Body of pancreas (tissue), 4 donors: Measurements from ENCODE around the gene CHRD. TPM values are rescaled to one million over a fixed set of nuclear protein-coding genes. Genes with fewer than 3 reads are reported as not detected.
A peak's percentile ranks its signal among the peaks of the same experiment; 100 is the strongest.

Experiments used
- ATAC-seq: fragments of 150-250 bp; one replicate; pipeline ENCODE4 v1.9.1; 2016
- DNase-seq, 4 donors: peaks; one replicate each; pipeline ENCODE4 v3.0.0-alpha.2; 2019
- H3K27ac ChIP-seq, 4 donors: fragments of 200-600 bp; sonication (generic); 1 replicate in 3 of 4; 2 replicates in 1 of 4; pipeline versions ENCODE4 v1.5.1 to v1.6.1; 2016 to 2019; ENCODE audit warnings: mild to moderate bottlenecking in 1 of 4, mixed read lengths in 1 of 4, moderate library complexity in 1 of 4
- H3K27me3 ChIP-seq, 2 donors: fragments of 200-600 bp; sonication (generic); one replicate each; pipeline ENCODE4 v1.6.0; 2016; ENCODE audit warnings: mild to moderate bottlenecking in 1 of 2
- H3K36me3 ChIP-seq, 2 donors: fragments of 200-600 bp; sonication (generic); replicated peaks in 1 of 2; 2 replicates each; pipeline ENCODE4 v1.5.1; 2016; ENCODE audit warnings: low read depth in 2 of 2; ENCODE audit not compliant: insufficient read depth in 1 of 2
- H3K4me1 ChIP-seq: fragments of 200-600 bp; sonication (generic); one replicate; pipeline ENCODE4 v1.6.0; 2016
- H3K4me3 ChIP-seq, 2 donors: fragments of 200-600 bp; sonication (generic); 1 replicate in 1 of 2; 2 replicates in 1 of 2; pipeline ENCODE4 v1.5.1; 2016 to 2019
- H3K9me3 ChIP-seq, 3 donors: fragments of 200-600 bp; sonication (generic); 1 replicate in 2 of 3; 2 replicates in 1 of 3; pipeline ENCODE4 v1.5.1; 2016
- POLR2A ChIP-seq, 3 donors: fragments of 450-650 bp; IDR thresholded peaks; one replicate each; pipeline ENCODE4 v1.6.1; 2016; ENCODE audit warnings: antibody characterized with exemption in 3 of 3, mild to moderate bottlenecking in 2 of 3
- WGBS, 2 donors: methylation state at CpG; one replicate each; pipeline ENCODE4 v1.1.5; 2017; 5-methylcytosine and 5-hydroxymethylcytosine counted together
- intact Hi-C: fragments of 100-400 bp; cut with DNase I; formaldehyde crosslinking; loops from one replicate; pipeline ENCODE4 v1.15.1; 2023
- total RNA-seq, 2 donors: library from RNA; depleted of rRNA; stranded (reverse); fragments of >200 nt; gene quantifications; one replicate each; pipeline ENCODE4 v1.1.0, GENCODE V29; 2016
- TF ChIP-seq, protein P1 (sequence below), 7 experiments: fragments of 450-650 bp in 4 of 7; fragments of 200-600 bp in 3 of 7; sonication (generic) in 3 of 7; IDR thresholded peaks; one replicate each; pipeline ENCODE4 v1.5.1; 2016 to 2019; ENCODE audit warnings: antibody characterized with exemption in 7 of 7

Gene CHRD
- total RNA-seq, 2 donors from 2014 or later, result 47.2 to 50.4 TPM

DNA sequence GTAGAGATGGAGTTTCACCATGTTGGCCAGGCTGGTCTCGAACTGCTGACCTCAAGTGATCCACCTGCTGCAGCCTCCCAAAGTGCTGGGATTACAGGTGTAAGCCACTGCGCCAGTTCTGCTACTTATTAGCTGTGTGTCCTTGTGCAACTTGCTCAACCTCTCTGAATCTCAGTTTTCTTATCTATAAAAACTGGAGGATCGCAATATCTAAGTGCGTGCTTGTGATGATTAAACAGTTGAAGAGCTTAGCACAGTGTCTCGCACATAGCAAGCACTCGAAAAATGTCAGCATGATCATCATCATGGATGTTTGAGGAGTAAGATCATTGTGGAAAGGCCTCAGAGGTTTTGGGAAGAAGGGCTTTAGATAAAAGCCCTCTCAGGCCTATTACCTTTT, 29.2 kb upstream of the CHRD start:
- no peak for ATAC-seq
- peaks cover 42% of the 10 kb centered on the region for H3K4me1 ChIP-seq
- no peak overlapping the region for H3K4me3 ChIP-seq
- TF ChIP-seq, protein P1, sequence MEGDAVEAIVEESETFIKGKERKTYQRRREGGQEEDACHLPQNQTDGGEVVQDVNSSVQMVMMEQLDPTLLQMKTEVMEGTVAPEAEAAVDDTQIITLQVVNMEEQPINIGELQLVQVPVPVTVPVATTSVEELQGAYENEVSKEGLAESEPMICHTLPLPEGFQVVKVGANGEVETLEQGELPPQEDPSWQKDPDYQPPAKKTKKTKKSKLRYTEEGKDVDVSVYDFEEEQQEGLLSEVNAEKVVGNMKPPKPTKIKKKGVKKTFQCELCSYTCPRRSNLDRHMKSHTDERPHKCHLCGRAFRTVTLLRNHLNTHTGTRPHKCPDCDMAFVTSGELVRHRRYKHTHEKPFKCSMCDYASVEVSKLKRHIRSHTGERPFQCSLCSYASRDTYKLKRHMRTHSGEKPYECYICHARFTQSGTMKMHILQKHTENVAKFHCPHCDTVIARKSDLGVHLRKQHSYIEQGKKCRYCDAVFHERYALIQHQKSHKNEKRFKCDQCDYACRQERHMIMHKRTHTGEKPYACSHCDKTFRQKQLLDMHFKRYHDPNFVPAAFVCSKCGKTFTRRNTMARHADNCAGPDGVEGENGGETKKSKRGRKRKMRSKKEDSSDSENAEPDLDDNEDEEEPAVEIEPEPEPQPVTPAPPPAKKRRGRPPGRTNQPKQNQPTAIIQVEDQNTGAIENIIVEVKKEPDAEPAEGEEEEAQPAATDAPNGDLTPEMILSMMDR (IDR thresholded peaks at IDR 0.05), result no peak
- no peak for TF ChIP-seq POLR2A (IDR thresholded peaks at IDR 0.05)
- peak overlapping the region in 3 of 4 donors; percentile 45 to 78 (median 60) for H3K27ac ChIP-seq
- no peaks in the 10 kb centered on the region for H3K36me3 ChIP-seq
- no peaks in the 10 kb centered on the region for H3K27me3 ChIP-seq
- no peaks in the 10 kb centered on the region for H3K9me3 ChIP-seq
- intact Hi-C loops, result no loop called here
- 91 to 93% methylated on average over 6 of the region's 6 CpGs for WGBS, 2 donors
- no peak for DNase-seq

DNA sequence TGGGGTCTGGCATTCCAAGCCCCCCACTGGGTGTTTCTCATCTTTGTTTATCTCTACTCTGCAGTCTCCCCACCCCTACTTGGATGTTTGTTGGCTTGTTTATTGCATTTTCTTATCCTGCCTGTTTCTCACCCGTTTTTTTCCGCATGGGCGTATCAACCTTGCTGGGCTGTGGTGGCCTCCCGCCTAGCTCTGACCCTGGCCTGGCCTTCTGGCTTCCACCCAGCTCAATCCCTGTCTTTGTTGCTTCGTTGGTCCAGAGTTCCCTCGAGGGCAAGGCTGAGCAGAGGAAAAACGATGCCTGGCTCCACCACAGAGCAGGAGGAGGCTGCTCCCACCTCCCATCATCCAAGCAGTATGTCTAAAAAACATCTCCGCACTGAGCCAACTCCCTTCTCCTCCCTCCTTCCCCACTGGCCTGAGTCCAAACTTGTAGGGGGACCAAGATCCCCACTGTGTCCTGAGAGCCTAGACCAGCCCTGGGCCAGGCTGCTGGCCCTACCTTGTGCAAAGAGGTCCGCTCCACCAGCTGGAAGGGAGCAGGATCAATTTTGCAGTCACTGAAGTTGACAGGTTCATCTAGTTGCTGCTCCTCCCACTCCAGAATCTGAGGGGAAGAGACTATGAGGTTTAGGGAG, 28.2 kb upstream of the CHRD start:
- intact Hi-C loops, result no loop called here

DNA sequence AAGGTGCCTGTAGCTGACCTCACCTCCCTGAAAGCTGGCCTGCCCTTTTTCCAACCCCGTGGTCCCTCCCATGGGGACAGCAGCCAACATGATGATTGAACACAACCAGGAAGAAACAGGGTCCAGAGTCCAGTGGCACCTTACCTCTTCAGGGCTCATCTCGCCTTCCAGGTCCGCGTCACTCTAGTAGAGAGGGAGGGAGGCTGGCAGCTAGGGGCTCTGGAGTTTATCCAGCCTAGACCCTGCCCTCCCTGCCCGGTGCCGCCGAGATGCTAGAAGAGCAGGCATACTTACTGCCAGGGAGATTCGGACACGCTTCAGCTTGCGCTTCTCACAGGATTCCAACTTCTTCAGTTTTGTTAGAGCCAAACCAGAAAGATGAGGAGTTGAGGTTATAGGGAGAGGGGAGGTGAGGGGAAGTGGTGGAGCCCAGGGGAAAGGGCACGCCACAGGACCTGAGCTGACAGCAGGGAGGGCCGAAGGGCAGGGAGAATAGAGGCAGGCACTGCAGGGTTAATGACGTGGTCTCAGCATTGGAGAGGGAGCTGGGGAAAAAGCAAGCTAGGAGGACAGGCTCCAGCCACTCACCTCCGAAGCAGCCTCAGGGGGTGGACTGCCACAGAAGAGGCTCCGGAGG, 27.6 kb upstream of the CHRD start:
- peak overlapping the region; percentile 48 to 78 (median 68) for H3K27ac ChIP-seq
- TF ChIP-seq, protein P1 (IDR thresholded peaks at IDR 0.05), result no peak
- TF ChIP-seq POLR2A (IDR thresholded peaks at IDR 0.05), result no peak
- no peak overlapping the region for H3K4me3 ChIP-seq
- DNase-seq (peak; percentile 68 to 90 (median 80)), ATAC-seq (peak; percentile 87)
- no peaks in the 10 kb centered on the region for H3K27me3 ChIP-seq
- WGBS, 2 donors, result 48 to 67% methylated on average over 15 of the region's 15 CpGs
- no peaks in the 10 kb centered on the region for H3K36me3 ChIP-seq
- intact Hi-C loops, result no loop called here
- H3K9me3 ChIP-seq, result no peaks in the 10 kb centered on the region
- peaks cover 39% of the 10 kb centered on the region for H3K4me1 ChIP-seq

More for the DNA sequence above, 28.2 kb upstream of the CHRD start:
- Histone ChIP-seq H3K4me3 (no peak overlapping the region), H3K27ac (peak overlapping the region in 3 of 4 donors; percentile 57 to 78 (median 78)), H3K27me3 (no peaks in the 10 kb centered on the region), H3K9me3 (no peaks in the 10 kb centered on the region), H3K36me3 (no peaks in the 10 kb centered on the region), H3K4me1 (peaks cover 39% of the 10 kb centered on the region)
- no peak for ATAC-seq
- WGBS, 2 donors, result 44% methylated on average over 9 of the region's 9 CpGs
- no peak for DNase-seq
- no peak for TF ChIP-seq POLR2A (IDR thresholded peaks at IDR 0.05)
- TF ChIP-seq, protein P1 (IDR thresholded peaks at IDR 0.05), result no peak

DNA sequence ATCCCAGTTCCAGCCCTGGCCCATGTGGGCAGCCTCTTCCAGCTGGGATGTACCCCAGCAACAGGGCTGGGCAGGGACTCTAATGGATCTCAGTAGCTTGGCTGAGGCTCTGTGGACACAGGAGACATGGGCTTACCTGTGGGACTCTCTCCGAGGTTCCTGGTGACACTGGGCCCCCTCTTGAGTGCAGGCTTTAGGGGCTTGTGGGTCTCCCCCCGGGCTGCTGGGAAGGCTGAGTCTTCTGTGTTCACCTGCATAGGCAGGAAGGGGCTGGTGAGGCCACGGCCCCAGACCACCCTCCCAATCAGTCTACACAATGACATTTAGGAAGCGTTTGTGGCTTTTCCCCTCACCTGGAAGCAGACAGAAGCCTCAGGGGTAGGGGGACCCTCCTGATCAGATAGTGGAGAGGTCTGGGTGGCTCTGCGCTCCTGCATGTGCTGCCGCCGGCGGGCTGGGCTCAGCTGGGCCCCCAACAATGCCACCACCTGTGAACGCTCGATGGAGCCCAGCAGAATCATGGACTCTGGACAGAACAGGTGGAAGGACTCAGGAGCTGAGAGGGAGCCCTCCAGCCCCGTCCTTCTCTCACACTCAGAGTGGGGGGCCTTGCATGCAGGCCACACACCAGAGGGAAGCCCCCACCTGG, 26.8 kb upstream of the CHRD start:
- Histone ChIP-seq H3K27me3 (no peaks in the 10 kb centered on the region), H3K4me1 (peaks cover 39% of the 10 kb centered on the region), H3K9me3 (no peaks in the 10 kb centered on the region), H3K36me3 (no peaks in the 10 kb centered on the region), H3K4me3 (no peak overlapping the region), H3K27ac (peak overlapping the region; percentile 48 to 78 (median 68))
- no peak for ATAC-seq
- intact Hi-C loops, result no loop called here
- TF ChIP-seq, protein P1 (IDR thresholded peaks at IDR 0.05), result no peak
- no peak for TF ChIP-seq POLR2A (IDR thresholded peaks at IDR 0.05)
- DNase-seq, result no peak
- WGBS, 2 donors, result 84% methylated on average over 11 of the region's 11 CpGs; no CpG with 5 or more reads in 1 of the 2 donors
